ENCODE results near the gene KCNG3.

The KCNG3 gene

GRCh38 chr2:42414158-42414557 lies 79.6 kb downstream of the KCNG3 start:
- no peak for TF ChIP-seq CTCF (IDR thresholded peaks at IDR 0.05)
- H3K27ac ChIP-seq: no peak overlapping the region
- no peaks in the 10 kb centered on the region for H3K4me1 ChIP-seq (ENCODE audit: control insufficient read depth in 1 of 2, insufficient read depth in 1 of 2, low read depth in 1 of 2, low read length in 1 of 2)
- H3K36me3 ChIP-seq: no peaks in the 10 kb centered on the region
- no peak overlapping the region for H3K4me3 ChIP-seq (ENCODE audit: low read depth in 1 of 2, low read length in 1 of 2)
- peaks cover 7% of the 10 kb centered on the region for H3K27me3 ChIP-seq
- H3K9me3 ChIP-seq: no peaks in the 10 kb centered on the region

GRCh38 chr2:42410742-42411514 lies 82.9 kb downstream of the KCNG3 start:
- no peak for TF ChIP-seq CTCF (IDR thresholded peaks at IDR 0.05)
- Histone ChIP-seq H3K27ac (no peak overlapping the region), H3K9me3 (no peaks in the 10 kb centered on the region), H3K36me3 (no peaks in the 10 kb centered on the region), H3K4me1 (ENCODE audit: control insufficient read depth in 1 of 2, insufficient read depth in 1 of 2, low read depth in 1 of 2, low read length in 1 of 2) (no peaks in the 10 kb centered on the region), H3K4me3 (ENCODE audit: low read depth in 1 of 2, low read length in 1 of 2) (no peak overlapping the region), H3K27me3 (peaks cover 7% of the 10 kb centered on the region)

- H3K27me3 ChIP-seq: peaks cover 7% of the 10 kb centered on the region
- no peaks in the 10 kb centered on the region for H3K36me3 ChIP-seq
- no peak overlapping the region for H3K4me3 ChIP-seq (ENCODE audit: low read depth in 1 of 2, low read length in 1 of 2)
- H3K9me3 ChIP-seq: no peaks in the 10 kb centered on the region
- no peaks in the 10 kb centered on the region for H3K4me1 ChIP-seq (ENCODE audit: control insufficient read depth in 1 of 2, insufficient read depth in 1 of 2, low read depth in 1 of 2, low read length in 1 of 2)
- no peak overlapping the region for H3K27ac ChIP-seq
- no peak for TF ChIP-seq CTCF (IDR thresholded peaks at IDR 0.05)
Observed at GRCh38 chr2:42408009-42408408, 85.8 kb downstream of the KCNG3 start.

GRCh38 chr2:42407476-42407875 lies 86.3 kb downstream of the KCNG3 start:
- Histone ChIP-seq H3K36me3 (no peaks in the 10 kb centered on the region), H3K9me3 (no peaks in the 10 kb centered on the region), H3K27ac (no peak overlapping the region), H3K27me3 (peaks cover 7% of the 10 kb centered on the region), H3K4me1 (ENCODE audit: control insufficient read depth in 1 of 2, insufficient read depth in 1 of 2, low read depth in 1 of 2, low read length in 1 of 2) (no peaks in the 10 kb centered on the region), H3K4me3 (ENCODE audit: low read depth in 1 of 2, low read length in 1 of 2) (no peak overlapping the region)
- no peak for TF ChIP-seq CTCF (IDR thresholded peaks at IDR 0.05)

GRCh38 chr2:42404676-42405075 lies 89.1 kb downstream of the KCNG3 start:
- H3K27me3 ChIP-seq: no peaks in the 10 kb centered on the region
- no peaks in the 10 kb centered on the region for H3K9me3 ChIP-seq
- no peaks in the 10 kb centered on the region for H3K4me1 ChIP-seq (ENCODE audit: control insufficient read depth in 1 of 2, insufficient read depth in 1 of 2, low read depth in 1 of 2, low read length in 1 of 2)
- H3K4me3 ChIP-seq (ENCODE audit: low read depth in 1 of 2, low read length in 1 of 2): no peak overlapping the region
- H3K36me3 ChIP-seq: no peaks in the 10 kb centered on the region
- H3K27ac ChIP-seq: no peak overlapping the region
- TF ChIP-seq CTCF (IDR thresholded peaks at IDR 0.05): no peak

Data from neutrophil (primary cell).